HG02588 (cell line): Measurements from ENCODE around the gene ATP13A2.

ENCODE experiments used
- ATAC-seq: cut with Tn5 transposase; IDR thresholded peaks from one replicate; pipeline ENCODE4 v1.9.1; 2021; ENCODE audit warnings: mild to moderate bottlenecking, moderate library complexity; ENCODE audit not compliant: unreplicated experiment

The ATP13A2 gene, protein sequence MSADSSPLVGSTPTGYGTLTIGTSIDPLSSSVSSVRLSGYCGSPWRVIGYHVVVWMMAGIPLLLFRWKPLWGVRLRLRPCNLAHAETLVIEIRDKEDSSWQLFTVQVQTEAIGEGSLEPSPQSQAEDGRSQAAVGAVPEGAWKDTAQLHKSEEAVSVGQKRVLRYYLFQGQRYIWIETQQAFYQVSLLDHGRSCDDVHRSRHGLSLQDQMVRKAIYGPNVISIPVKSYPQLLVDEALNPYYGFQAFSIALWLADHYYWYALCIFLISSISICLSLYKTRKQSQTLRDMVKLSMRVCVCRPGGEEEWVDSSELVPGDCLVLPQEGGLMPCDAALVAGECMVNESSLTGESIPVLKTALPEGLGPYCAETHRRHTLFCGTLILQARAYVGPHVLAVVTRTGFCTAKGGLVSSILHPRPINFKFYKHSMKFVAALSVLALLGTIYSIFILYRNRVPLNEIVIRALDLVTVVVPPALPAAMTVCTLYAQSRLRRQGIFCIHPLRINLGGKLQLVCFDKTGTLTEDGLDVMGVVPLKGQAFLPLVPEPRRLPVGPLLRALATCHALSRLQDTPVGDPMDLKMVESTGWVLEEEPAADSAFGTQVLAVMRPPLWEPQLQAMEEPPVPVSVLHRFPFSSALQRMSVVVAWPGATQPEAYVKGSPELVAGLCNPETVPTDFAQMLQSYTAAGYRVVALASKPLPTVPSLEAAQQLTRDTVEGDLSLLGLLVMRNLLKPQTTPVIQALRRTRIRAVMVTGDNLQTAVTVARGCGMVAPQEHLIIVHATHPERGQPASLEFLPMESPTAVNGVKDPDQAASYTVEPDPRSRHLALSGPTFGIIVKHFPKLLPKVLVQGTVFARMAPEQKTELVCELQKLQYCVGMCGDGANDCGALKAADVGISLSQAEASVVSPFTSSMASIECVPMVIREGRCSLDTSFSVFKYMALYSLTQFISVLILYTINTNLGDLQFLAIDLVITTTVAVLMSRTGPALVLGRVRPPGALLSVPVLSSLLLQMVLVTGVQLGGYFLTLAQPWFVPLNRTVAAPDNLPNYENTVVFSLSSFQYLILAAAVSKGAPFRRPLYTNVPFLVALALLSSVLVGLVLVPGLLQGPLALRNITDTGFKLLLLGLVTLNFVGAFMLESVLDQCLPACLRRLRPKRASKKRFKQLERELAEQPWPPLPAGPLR

DNA sequence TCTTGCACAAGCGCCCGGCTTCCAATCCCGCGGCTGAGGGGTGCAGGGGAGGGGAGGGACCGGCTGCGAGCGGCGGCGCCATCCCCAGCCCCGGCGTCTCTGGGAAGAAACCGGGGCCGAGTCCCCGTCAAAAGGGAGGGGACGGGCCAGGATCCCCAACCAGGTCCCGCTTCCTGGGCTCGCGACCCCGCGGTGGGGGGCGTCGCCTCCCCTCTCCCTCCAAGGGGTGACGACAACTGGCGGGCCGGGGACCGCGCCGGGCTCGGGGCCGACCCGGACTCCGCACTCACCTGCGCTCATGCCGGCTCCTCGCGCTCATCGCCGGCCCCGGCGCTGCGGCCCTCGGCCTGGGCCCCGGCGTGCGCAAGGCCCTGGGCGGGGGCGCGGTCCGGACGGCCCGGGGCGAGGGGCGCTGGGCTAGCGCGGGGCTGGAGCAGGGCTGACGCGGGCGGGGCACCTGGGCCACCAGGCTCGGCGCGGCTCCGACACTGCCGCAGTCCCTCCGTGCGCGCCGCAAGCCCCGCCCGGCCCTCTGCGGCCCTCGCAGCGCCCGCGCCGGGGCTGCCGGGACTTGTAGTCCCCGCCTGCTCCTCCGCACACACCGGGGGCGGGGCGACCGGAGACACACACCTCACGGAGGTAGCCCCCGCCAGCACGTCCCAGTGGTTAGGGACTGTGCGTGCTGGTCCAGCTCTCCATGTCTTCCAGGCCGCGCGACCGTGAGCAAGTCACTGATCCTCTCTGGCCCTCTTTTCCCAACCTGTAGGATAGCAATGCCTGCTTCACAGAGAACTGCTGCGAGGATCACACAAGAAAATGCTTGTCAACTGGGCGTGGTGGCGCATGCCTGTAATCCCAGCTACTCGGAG is at the start of gene ATP13A2:
TSS of gene ATP13A2 (minus strand) at position 490 of the 869 bp plus-strand sequence. CDS start at position 300, 190 bp downstream.
- peak; percentile 84 for ATAC-seq

DNA sequence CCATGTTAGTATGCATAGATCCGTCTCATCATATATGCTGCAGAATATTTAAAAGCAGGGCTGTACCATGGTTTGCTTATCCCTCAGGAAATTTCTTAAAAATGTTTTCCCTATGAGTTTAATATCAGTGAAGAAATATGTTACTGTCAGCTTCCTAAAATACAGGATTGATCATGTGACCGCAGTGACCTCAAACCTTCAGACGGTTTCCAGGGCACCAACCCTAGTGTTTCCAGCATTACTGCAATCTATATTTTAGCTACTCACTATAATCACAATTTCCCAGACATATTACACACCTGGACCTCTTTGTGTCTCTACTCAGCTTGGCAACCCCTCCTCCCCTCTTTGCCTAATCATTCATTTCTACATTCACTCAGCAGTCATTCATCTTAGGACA is 49.8 kb upstream of the ATP13A2 start:
- ATAC-seq = no peak

DNA sequence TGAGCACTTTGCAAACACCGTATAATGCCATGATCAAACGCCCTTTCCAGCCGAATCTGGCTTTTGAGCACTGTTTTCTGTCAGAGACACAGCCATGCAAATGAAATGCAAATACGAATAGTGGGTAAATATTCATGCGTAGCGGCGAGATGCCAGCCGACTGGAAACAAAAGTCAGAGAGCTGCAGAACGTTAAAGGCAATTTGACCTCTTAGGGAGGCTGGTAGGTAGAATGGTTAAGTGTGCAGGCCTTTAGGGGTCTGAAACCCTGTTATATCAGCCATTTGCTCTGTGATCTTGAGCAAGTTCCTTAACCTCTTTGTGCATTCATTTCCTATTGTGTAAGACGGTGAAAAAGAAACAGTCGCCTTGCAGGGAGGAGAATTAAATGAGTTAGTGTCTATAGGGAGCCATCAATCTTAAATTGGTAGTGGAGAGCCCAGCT is 48.6 kb upstream of the ATP13A2 start:
- ATAC-seq = no peak

DNA sequence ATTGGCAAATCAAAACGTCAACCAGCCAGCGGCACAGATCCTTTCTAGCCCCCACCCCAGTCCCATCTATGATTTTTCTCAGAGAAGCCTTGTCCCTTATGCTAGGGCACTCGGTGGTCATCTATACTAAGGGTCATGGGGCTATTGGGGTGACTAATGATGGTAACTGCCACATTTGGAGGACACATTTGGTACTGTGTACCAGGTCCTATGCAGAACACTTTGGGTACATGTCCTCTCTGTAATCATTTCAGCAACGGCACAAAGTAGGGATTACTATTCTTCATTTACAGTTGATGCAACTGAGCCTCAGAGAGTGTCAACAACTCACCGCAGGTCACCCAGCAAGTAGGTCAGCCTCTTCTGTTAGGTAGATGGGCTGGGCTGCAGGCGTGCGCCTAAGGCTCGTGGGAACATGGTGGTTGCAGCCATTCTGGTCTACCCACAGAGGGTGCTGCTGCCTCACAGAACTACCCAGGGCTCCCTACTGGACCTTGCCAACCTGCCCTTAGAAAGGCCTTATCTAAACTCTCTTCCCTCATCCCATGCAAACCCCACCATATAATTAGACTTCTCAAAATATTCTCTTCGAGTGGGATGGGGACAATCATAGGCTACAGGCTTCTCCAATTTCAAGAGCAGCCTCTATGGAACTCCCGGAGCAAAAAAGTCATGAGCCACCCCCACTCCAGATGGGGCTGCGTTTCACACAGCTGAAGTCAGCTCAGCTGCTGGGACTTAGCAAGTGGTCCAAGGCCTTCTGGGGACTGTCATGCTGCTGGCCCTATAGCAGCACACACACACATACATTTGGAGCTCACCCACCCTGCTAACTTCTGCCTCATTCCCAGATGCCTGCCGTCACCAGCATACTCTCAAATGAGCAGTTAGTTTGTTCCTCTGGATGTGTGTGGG is 47.9 kb upstream of the ATP13A2 start:
- no peak for ATAC-seq

DNA sequence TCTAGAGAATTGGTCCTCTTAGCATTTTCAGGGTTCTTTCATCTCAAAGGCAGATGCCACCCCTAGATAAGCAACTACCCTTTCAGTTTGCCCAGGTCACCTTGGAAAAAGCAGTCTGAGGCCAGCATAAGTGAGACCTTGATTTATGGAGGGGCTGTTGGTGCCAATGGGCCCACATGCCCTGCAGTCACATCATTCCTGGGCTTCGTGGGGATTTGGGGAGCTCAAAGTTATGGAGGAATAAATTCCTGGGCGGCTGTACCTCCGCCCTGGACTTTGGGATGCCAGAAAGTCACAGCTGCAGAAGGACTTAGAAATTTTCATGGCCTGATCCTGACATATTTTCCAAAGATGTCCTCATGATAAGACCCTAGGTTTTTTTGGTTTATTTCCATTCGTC is 44.8 kb upstream of the ATP13A2 start:
- ATAC-seq = no peak

DNA sequence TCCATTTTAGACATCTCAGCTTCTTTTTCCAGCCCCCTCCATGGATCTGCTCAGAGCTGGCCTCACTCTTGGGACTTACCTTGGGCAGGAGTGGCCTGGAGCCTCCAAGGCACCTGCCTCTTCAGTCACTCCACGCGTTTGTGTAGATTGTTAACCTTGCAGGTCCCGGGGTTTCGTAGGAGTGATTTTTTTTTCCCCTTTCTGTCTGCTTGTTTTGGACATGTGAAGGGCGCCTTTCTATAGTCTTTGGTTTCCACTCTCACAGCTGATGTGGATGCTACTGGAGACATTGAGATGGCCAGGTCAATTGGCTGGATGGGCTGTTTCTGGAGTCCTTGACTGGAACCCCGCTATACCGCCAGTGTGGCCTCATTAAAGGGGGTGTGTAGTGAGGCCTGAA is 44.1 kb upstream of the ATP13A2 start:
- no peak for ATAC-seq

DNA sequence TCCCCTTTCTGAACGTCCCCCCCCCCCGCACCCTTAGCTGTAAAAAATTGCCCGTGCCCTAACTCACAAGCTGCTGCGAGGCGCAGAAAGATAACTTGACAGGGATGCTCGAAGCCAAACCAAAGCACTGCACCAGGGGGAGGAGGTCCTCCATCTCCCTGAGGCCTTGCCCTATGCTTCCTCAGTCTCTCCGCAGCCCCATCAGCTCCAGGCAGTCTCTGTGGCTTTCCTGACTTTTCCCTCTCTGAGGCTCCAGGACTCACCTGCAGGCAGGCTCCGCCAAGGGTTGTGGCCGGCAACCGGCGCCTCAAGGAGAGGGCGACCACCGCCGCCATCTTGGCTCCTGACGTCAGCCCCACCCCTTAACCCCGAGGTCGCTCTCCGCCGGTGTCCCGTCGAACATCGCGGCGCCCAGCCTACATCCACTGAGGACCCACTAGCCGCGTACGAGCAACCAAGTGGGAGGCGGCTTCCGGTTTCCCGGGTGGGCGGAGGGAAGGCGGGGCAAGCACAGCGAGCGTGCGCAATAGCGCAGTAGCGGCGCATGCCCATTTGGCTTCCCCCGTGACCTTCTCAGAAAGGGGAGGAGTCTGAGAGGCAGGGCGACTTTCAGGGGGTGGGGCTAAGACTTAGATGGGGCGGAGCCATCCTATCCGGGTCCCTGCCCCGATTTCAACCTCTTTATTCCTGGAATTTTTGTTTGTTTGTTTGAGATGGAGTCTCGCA is 42.1 kb upstream of the ATP13A2 start, which contains the start of gene SDHB:
TSS of gene SDHB (minus strand) at position 348 of the 726 bp plus-strand sequence. CDS start at position 335, 13 bp downstream.
- peak; percentile 98 for ATAC-seq

DNA sequence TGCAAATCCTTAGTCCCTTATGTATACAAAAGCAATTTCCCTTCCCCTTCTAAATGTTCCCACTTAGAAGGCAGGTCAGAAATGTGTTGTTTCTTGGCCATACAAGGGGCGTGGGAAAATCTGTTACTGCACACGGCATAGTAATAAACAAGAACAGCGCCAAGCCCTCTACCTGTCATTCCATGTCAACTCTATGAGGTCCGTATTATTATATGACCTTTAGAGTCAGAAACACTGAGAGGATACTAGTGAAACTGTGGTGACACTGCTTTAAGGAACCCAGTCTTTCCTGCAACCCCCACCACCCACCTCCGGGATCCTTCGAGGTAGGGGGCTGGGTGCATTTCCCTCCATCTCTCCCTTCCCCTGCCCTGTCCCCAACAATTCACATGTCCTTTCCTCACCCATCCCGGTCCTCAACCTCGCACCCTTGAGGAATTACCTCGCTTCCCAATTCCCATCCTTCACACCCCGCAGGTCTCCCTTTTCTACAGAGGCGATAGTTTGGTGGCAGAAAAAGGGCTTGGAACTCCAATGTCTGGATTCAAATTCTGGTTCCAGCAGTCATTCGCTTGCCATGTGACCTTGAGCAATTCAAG is 41.5 kb upstream of the ATP13A2 start:
- ATAC-seq = no peak

DNA sequence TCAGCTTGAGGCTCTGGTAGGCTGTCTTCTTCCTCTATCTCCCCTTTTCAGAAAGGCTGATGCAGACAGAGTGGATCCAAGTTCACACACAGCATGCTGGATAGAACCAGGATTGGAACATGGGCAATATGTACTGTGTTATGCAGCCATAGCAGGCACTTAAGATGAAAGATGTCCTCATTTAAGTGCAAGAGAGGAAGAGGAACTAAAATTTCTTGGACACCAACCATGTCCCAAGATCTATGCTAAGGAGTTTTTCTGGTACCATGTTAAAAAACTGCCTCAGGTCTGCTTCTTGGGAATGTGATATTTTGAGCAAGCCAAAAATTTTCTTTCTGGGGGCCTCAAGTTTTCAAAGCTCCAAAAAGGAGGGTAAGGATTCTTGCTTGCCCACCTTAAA is 40.9 kb upstream of the ATP13A2 start:
- ATAC-seq = no peak

DNA sequence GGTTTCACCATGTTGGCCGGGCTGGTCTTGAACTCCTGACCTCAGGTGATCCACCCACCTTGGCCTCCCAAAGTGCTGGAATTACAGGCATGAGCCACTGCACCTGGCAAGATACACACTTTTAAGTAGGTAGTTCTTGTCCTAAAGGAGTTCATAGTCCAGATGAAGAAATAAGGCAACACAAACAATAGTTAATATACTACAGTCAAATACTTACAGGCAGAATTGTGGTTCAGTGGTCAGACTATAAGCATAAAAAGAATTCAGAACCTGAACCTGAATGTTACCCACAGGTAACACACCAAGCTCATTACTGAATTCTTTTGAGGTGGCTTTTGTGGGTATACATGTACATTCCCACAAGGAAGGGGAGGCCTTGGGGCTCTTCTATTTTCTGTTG is 40.3 kb upstream of the ATP13A2 start:
- no peak for ATAC-seq

DNA sequence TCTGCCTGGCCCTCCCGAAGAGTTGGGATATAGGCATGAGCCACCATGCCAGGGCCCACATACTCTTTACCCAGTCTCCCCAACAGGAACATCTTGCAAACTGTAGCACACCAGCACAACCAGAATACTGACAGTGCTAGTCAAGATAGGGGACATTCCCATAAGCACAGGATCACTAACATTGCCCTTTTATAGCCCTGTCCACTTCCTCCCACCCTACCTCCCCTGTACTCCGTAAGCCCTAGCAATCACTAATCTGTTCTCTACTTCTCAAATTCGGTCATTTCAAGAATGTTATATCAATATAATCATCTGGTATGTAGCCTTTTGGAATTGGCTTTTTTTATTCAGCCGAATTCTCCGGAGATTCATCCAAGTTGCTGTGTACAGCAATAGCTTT is 36.2 kb upstream of the ATP13A2 start:
- ATAC-seq = no peak

DNA sequence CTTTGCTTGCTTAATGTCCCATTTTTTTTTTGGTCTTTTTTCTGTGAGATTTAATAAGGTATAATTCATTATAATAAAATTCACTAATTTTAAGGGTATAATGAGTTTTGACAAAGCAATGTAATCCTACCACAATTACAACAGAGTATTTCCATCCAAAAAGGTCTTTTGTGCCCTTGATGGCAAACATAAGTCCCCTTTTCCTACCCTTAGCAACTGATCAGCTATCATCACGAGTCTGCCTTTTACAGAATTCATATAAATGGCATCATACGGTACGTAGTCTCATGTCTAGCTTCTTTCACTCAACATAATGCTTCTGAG is 34.6 kb upstream of the ATP13A2 start:
- ATAC-seq = no peak

DNA sequence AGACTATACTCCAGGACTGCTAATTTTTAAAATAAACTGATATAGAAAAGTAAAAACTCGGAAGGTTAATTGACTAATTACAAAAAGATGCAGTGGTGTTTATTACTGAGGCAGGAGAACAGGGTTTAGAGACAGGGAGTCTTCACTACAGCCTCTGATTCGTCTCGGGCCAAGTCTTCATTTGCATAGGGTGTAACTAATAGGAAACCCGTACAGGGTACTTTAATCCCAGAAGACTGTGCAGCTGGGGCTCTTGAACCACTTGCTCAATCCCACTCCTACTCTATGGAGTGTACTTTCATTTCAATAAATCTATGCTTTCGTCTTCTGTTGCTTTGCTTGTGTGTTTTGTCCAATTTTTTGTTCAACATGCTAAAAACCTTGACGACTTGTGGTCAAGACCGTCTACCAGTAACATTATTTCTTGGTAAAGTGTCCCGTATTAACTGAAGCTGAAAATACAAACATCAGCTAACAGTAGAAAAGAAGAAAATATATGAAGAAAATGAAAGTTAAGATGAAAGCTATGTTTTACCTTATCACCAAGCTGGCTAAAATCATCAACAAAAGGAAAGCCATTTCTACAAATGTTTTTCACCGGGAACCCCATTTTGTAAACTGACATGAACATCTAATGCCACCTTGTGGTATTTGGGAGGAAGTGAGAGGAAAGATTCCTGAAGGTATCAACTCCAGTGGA is 34.1 kb upstream of the ATP13A2 start:
- no peak for ATAC-seq

DNA sequence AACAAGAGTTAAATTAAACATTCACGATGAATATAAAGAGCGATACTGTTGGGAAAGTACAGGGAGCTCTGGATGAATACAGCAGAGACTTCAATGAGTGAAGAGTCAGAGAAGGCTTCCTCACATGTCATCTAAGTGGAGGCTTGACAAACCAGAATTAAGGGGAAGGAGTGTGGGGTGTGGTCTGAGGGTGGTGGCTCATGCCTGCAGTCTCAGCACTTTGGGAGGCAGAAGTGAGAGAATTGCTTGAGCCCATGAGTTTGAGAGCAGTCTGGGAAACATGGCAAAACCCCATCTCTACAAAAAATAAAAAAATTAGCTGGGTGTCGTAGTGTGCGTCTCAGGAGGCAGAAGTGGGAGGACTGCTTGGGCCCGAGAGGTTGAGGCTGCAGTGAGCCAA is 33.4 kb upstream of the ATP13A2 start:
- ATAC-seq = no peak

DNA sequence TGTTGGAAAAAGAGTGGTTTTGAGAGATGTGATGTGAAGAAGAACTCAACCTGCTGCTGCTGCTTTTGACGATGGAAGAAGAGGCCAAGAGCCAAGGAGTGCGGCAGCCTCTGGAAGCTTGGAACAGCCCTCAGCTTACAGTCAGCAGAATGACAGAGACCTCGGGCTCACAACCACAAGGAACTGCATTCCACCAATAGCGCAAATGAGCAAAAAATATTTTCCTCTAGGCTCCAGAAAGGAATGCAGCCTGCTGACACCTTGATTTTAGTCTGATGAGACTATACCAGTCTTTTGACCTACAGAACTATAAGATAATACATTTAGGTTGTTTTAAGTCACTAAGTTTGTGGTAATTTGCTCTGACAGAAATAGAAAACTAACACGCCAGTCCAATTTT is 31.9 kb upstream of the ATP13A2 start:
- no peak for ATAC-seq

DNA sequence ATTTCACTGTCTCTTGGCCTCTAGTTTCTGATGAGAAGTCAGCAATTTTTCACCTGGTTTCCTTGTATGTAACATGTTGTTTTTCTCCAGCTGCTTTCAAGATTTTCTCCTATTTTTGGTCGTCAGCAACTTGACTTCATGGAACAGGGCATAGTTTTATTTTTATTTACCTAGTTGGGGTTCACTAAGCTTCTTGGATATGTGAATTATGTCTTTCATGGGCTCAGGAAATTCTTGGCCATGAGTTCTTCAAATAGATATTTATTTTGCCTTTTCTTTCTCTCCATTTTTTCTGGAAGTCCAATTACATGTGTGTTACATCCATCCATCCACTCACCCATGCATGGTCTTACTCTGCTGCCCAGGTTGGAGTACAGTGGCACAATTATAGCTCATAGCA is 28.4 kb upstream of the ATP13A2 start:
- ATAC-seq = no peak

DNA sequence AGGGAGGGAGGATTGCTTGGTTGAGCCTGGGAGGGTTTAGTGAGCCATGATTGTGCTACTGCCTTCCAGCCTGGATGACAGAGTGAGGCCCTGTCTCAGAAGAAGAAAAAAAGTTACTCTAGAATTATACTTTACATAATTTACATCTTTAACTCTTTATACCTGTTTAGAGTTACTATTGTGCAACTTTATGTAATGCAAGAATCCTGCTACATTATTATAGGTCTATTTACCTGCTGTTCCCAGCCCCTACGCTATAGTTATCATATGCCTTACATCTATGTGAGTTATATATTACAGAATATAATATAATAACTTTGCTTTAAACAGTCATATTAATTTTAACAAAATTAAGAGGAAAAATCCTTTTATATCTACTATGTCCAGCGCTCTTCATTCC is 27.8 kb upstream of the ATP13A2 start:
- no peak for ATAC-seq

DNA sequence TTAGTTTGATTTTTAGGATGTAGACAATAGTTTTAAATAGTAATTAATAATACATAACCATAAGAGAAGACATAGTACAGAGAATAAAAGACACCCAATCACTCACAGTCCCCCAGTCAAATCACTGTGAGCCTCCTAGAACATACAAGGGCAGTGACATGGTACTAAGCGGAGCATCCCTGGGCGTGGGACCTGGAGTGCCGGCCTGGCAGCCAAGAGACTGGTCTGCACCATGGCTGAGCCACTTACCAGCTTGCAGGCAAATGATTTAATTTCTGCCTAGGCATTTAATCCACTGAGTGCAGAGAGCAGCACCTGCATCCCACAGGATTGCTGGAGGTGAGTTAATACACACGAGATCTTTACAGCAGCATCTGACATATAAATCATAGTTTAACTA is 21.8 kb upstream of the ATP13A2 start:
- no peak for ATAC-seq
